Liver (tissue), 9 donors: ENCODE results near the gene ZDHHC6. TPM values are rescaled to one million over a fixed set of nuclear protein-coding genes. Genes with fewer than 3 reads are reported as not detected.

ENCODE experiments used
- DNase-seq: peaks from one replicate; pipeline ENCODE4 v3.0.0-alpha.2; 2017; ENCODE audit warnings: low spot score
- H3K27ac ChIP-seq, 2 donors: one replicate each; pipeline ENCODE4 v1.7.0; 2013; ENCODE audit warnings: inconsistent platforms in 2 of 2, low read length in 2 of 2, control low read depth in 1 of 2, low read depth in 1 of 2, mild to moderate bottlenecking in 1 of 2
- H3K27me3 ChIP-seq, 4 donors: one replicate each; pipeline versions ENCODE4 v1.6.1 to v1.7.0; 2013; ENCODE audit warnings: low read length in 3 of 4, inconsistent platforms in 1 of 4, mild to moderate bottlenecking in 1 of 4, moderate library complexity in 1 of 4; ENCODE audit not compliant: control insufficient read depth in 4 of 4, insufficient read depth in 4 of 4
- H3K36me3 ChIP-seq, 4 donors: one replicate each; pipeline versions ENCODE4 v1.6.1 to v1.7.0; 2013; ENCODE audit warnings: low read length in 3 of 4, mild to moderate bottlenecking in 3 of 4, low read depth in 1 of 4, moderate library complexity in 1 of 4; ENCODE audit not compliant: control insufficient read depth in 4 of 4, insufficient read depth in 3 of 4
- H3K4me1 ChIP-seq, 4 donors: one replicate each; pipeline versions ENCODE4 v1.6.1 to v1.7.0; 2013; ENCODE audit warnings: low read length in 3 of 4, mild to moderate bottlenecking in 3 of 4, moderate library complexity in 1 of 4; ENCODE audit not compliant: control insufficient read depth in 4 of 4, insufficient read depth in 4 of 4
- H3K4me3 ChIP-seq, 3 donors: one replicate each; pipeline versions ENCODE4 v1.6.1 to v1.7.0; 2013; ENCODE audit warnings: low read length in 3 of 3, control low read depth in 1 of 3, low read depth in 1 of 3, mild to moderate bottlenecking in 1 of 3
- H3K9ac ChIP-seq, 2 donors: one replicate each; pipeline ENCODE4 v1.7.0; 2013; ENCODE audit warnings: low read length in 2 of 2, mild to moderate bottlenecking in 2 of 2, moderate library complexity in 2 of 2, control low read depth in 1 of 2, low read depth in 1 of 2
- H3K9me3 ChIP-seq, 4 donors: one replicate each; pipeline versions ENCODE4 v1.6.1 to v1.7.0; 2013; ENCODE audit warnings: low read length in 3 of 4; ENCODE audit not compliant: control insufficient read depth in 4 of 4
- ATF3 ChIP-seq: IDR thresholded peaks from 2 replicates; pipeline ENCODE4 v1.6.1; 2016; ENCODE audit warnings: antibody characterized with exemption
- CTCF ChIP-seq: fragments of 150-350 bp; IDR thresholded peaks from 2 replicates; pipeline ENCODE4 v1.5.1; 2017; ENCODE audit warnings: improper control_type of control experiment, low read depth, low read length; ENCODE audit not compliant: missing input control
- EGR1 ChIP-seq, 2 donors: IDR thresholded peaks; 2 replicates each; pipeline ENCODE4 v1.6.1; 2016 to 2018; ENCODE audit warnings: antibody characterized with exemption in 2 of 2, low read depth in 2 of 2
- FOXA1 ChIP-seq: IDR thresholded peaks from 2 replicates; pipeline ENCODE4 v1.6.1; 2016; ENCODE audit warnings: antibody characterized with exemption
- FOXA2 ChIP-seq: IDR thresholded peaks from 2 replicates; pipeline ENCODE4 v1.6.1; 2016; ENCODE audit warnings: antibody characterized with exemption
- GABPA ChIP-seq, 2 donors: IDR thresholded peaks in 1 of 2; conservative IDR thresholded peaks in 1 of 2; 2 replicates each; pipeline ENCODE4 v1.6.1; 2016; ENCODE audit warnings: antibody characterized with exemption in 2 of 2, mild to moderate bottlenecking in 1 of 2, moderate library complexity in 1 of 2
- HNF4A ChIP-seq, 2 donors: conservative IDR thresholded peaks; 2 replicates each; pipeline ENCODE4 v1.6.1; 2016; ENCODE audit warnings: antibody characterized with exemption in 2 of 2, mild to moderate bottlenecking in 2 of 2
- HNF4G ChIP-seq: IDR thresholded peaks from 2 replicates; pipeline ENCODE4 v1.6.1; 2016; ENCODE audit warnings: antibody characterized with exemption
- JUND ChIP-seq, 2 donors: IDR thresholded peaks; 2 replicates each; pipeline ENCODE4 v1.6.1; 2016; ENCODE audit warnings: antibody characterized with exemption in 2 of 2
- MAX ChIP-seq: IDR thresholded peaks from 2 replicates; pipeline ENCODE4 v1.6.1; 2016; ENCODE audit warnings: antibody characterized with exemption
- NR2F2 ChIP-seq: IDR thresholded peaks from 2 replicates; pipeline ENCODE4 v1.6.1; 2016; ENCODE audit warnings: antibody characterized with exemption
- RAD21 ChIP-seq, 2 donors: IDR thresholded peaks; 2 replicates each; pipeline ENCODE4 v1.6.1; 2016; ENCODE audit warnings: antibody characterized with exemption in 2 of 2, mild to moderate bottlenecking in 2 of 2
- REST ChIP-seq: IDR thresholded peaks from 2 replicates; pipeline ENCODE4 v1.6.1; 2016; ENCODE audit warnings: antibody characterized with exemption, mild to moderate bottlenecking
- RXRA ChIP-seq, 2 donors: IDR thresholded peaks; 2 replicates each; pipeline ENCODE4 v1.6.1; 2017 to 2018; ENCODE audit warnings: antibody characterized with exemption in 2 of 2, mild to moderate bottlenecking in 1 of 2
- SP1 ChIP-seq: IDR thresholded peaks from 2 replicates; pipeline ENCODE4 v1.6.1; 2018; ENCODE audit warnings: antibody characterized with exemption, mild to moderate bottlenecking
- TAF1 ChIP-seq: conservative IDR thresholded peaks from 2 replicates; pipeline ENCODE4 v1.6.1; 2016; ENCODE audit warnings: antibody characterized with exemption, mild to moderate bottlenecking
- YY1 ChIP-seq: IDR thresholded peaks from 2 replicates; pipeline ENCODE4 v1.6.1; 2016; ENCODE audit warnings: antibody characterized with exemption, mild to moderate bottlenecking
- ZBTB33 ChIP-seq: IDR thresholded peaks from 2 replicates; pipeline ENCODE4 v1.6.1; 2016; ENCODE audit warnings: antibody characterized with exemption
- WGBS: extraction: QIAGEN DNeasy Blood & Tissue Kit; methylation state at CpG from one replicate; pipeline ENCODE4 v1.1.7; 2013; 5-methylcytosine and 5-hydroxymethylcytosine counted together
- polyA plus RNA-seq, 2 donors: library from polyadenylated mRNA; stranded (reverse) in 1 of 2; unstranded in 1 of 2; fragments of 200-250 nt in 1 of 2; fragments of >200 nt in 1 of 2; fragmentation: Nextera tagmentation in 1 of 2; extraction: Ambion mirVana in 1 of 2; gene quantifications; one replicate each; pipeline versions ENCODE4 v1.2.1 to v1.2.3, GENCODE V29; 2013 to 2015
- total RNA-seq, 2 donors: library from RNA; depleted of rRNA; stranded (reverse); fragments of >200 nt; gene quantifications; one replicate each; pipeline ENCODE4 v1.2.3, GENCODE V29; 2014
- donor health status: healthy.
- donor health status: healthy.
- donor health status: healthy.
- donor health status: healthy.
- donor health status: healthy.

The ZDHHC6 gene
- total and polyA plus RNA-seq, 4 donors, result 13.2 to 19.4 (median 16.2) TPM

- Histone ChIP-seq H3K4me1 (peaks cover 15 to 61% (median 39%) of the 10 kb centered on the region in 4 donors), H3K9me3 (no peaks in the 10 kb centered on the region), H3K36me3 (peaks cover 0 to 5% (median 3%) of the 10 kb centered on the region in 4 donors), H3K27me3 (no peaks in the 10 kb centered on the region), H3K4me3 (no peak overlapping the region), H3K9ac (no peak overlapping the region), H3K27ac (no peak overlapping the region)
- no peak for TF ChIP-seq CTCF
- TF ChIP-seq TAF1, result no peak
- TF ChIP-seq GABPA (IDR thresholded peaks at IDR 0.05 in 1 of 2, conservative IDR thresholded peaks at IDR 0.05 in 1 of 2), result no peak
- TF ChIP-seq HNF4G, result no peak
- TF ChIP-seq EGR1 (IDR thresholded peaks at IDR 0.05; ENCODE audit: low read depth in 2 of 2), result no peak
- no peak for TF ChIP-seq JUND (IDR thresholded peaks at IDR 0.05)
- TF ChIP-seq ZBTB33, result no peak
- no peak for TF ChIP-seq RAD21 (IDR thresholded peaks at IDR 0.05)
- no peak for TF ChIP-seq HNF4A (conservative IDR thresholded peaks at IDR 0.05)
- no peak for TF ChIP-seq RXRA (IDR thresholded peaks at IDR 0.05)
- no peak for TF ChIP-seq MAX
- TF ChIP-seq REST, result no peak
- TF ChIP-seq FOXA2, result no peak
- no peak for TF ChIP-seq ATF3
- TF ChIP-seq FOXA1, result no peak
- TF ChIP-seq NR2F2, result no peak
- TF ChIP-seq SP1, result no peak
- DNase-seq, result no peak
- 84% methylated on average over 4 of the region's 4 CpGs for WGBS
Measured at GRCh38 chr10:112385201-112385600, 61.5 kb downstream of the ZDHHC6 start.

- DNase-seq, result no peak
- H3K9me3 ChIP-seq, result no peaks in the 10 kb centered on the region
- peaks cover 0 to 5% (median 3%) of the 10 kb centered on the region in 4 donors for H3K36me3 ChIP-seq
- peaks cover 20 to 62% (median 45%) of the 10 kb centered on the region in 4 donors for H3K4me1 ChIP-seq
- TF ChIP-seq GABPA (IDR thresholded peaks at IDR 0.05 in 1 of 2, conservative IDR thresholded peaks at IDR 0.05 in 1 of 2) (no peak), HNF4A (conservative IDR thresholded peaks at IDR 0.05) (no peak), ATF3 (no peak), RXRA (IDR thresholded peaks at IDR 0.05) (no peak), RAD21 (IDR thresholded peaks at IDR 0.05) (no peak), TAF1 (no peak), YY1 (no peak), EGR1 (IDR thresholded peaks at IDR 0.05; ENCODE audit: low read depth in 2 of 2) (no peak), JUND (IDR thresholded peaks at IDR 0.05) (no peak), MAX (no peak), FOXA1 (no peak), HNF4G (no peak), FOXA2 (no peak), NR2F2 (no peak), SP1 (no peak)
- H3K4me3 ChIP-seq, result no peak overlapping the region
- 76% methylated on average over 2 of the region's 2 CpGs for WGBS
- no peak overlapping the region for H3K27ac ChIP-seq
- H3K27me3 ChIP-seq, result no peaks in the 10 kb centered on the region
- no peak overlapping the region for H3K9ac ChIP-seq
Measured at GRCh38 chr10:112384141-112384540, 62.6 kb downstream of the ZDHHC6 start.
